Testis (tissue), 2 donors: ENCODE results near the gene RFC3.

Experiments used
- CTCF ChIP-seq, 3 experiments: fragments of 450-650 bp in 2 of 3; fragments of 200-600 bp in 1 of 3; sonication (generic) in 1 of 3; IDR thresholded peaks; one replicate each; pipeline ENCODE4 v1.5.1; 2016 to 2019; ENCODE audit warnings: antibody characterized with exemption in 3 of 3, mild to moderate bottlenecking in 2 of 3, moderate library complexity in 1 of 3
- POLR2A ChIP-seq: fragments of 450-650 bp; IDR thresholded peaks from one replicate; pipeline ENCODE4 v1.6.1; 2017; ENCODE audit warnings: antibody characterized with exemption, mild to moderate bottlenecking, moderate library complexity

- TF ChIP-seq CTCF (IDR thresholded peaks at IDR 0.05) (no peak), POLR2A (no peak)
Measured at GRCh38 chr13:33800646-33801186, 17.2 kb upstream of the RFC3 start.
